Measurements from ENCODE around the gene PCNT. TPM values are rescaled to one million over a fixed set of nuclear protein-coding genes. Genes with fewer than 3 reads are reported as not detected.
"Not testable (repeated sequence)": the region's sequence is repeated elsewhere in the genome, so short reads cannot be mapped to it uniquely, and the experiment has no call there.

The PCNT gene
- total RNA-seq, 2 experiments from 2014 or later: 42.1 to 42.7 TPM

DNA sequence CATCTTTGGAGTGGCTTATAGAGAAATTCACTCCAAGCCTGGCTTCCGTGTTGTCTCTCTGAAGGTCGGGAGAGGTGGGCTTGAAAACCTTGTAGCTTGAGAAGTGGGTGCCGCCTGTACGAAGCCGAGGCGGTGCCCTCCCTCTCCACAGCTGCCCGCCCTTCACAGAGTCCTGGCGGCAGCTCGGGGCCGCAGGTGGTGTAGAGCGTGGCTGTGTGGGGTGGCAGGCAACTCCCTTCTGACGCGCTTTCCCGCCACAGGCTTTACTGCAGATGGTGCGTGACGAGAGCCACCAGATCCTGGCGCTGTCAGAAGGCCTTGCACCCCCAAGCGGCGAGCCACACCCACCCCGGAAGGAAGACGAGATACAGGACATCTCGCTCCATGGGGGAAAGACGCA is 101.6 kb downstream of the PCNT start:
- H3K4me1 Mint-ChIP-seq (ENCODE audit: low read depth): peaks cover 17% of the 10 kb centered on the region
- no peaks in the 10 kb centered on the region for H3K9me3 Mint-ChIP-seq
- H3K4me3 Mint-ChIP-seq: no peak overlapping the region
- H3K36me3 Mint-ChIP-seq (ENCODE audit: low read depth): peaks cover 7% of the 10 kb centered on the region
- peak overlapping the region; percentile 84 for H3K27ac Mint-ChIP-seq
- no peaks in the 10 kb centered on the region for H3K27me3 Mint-ChIP-seq (ENCODE audit: low read depth)
- peak; percentile 66 for DNase-seq
- intact Hi-C loops (cut with micrococcal nuclease): loop anchor here (1.0 to 2.0 kb wide), 2 partner anchors 57 to 139 kb away; partner anchors contain the start of gene YBEY
- CTCF ChIA-PET: no interaction called here

DNA sequence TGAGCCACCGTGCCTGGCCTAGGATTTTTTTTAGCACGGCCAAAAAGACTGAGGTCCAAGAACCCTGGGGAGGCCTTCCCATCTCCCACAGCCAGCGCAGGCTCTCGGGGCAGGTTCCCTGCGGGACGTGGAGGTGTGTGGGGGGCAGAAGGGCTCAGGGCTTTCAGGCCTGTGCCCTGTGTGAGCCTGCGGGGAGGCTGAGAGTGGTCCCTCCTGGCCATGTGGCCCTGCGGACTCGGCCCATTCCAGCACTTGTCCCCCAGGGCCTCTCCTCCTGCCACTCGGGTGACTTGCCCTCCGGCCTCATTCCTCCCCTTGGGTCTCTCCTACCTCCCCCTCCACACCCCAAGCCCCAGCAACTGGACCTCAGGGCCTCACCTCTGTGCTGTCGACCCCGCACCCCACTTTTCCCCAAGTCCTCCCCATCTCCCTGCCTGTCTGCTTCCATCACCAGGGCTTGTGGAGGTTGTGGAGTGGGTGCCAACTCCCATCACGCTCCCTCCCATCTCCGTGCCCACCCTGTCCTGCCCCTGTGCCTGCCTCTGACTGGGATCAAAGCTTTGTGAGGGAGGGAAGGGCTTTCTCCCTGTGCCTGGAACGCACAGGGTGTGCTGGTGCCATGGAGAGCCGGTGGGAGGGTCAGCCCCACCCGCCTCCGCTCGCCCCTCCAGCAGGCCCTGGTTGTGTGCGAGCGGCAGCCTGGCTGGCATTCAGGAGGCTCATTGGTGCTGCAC is 102.5 kb downstream of the PCNT start:
- Mint-ChIP-seq H3K9me3 (no peaks in the 10 kb centered on the region), H3K36me3 (ENCODE audit: low read depth) (peaks cover 13% of the 10 kb centered on the region), H3K27ac (no peak overlapping the region), H3K4me1 (ENCODE audit: low read depth) (peaks cover 17% of the 10 kb centered on the region), H3K27me3 (ENCODE audit: low read depth) (no peaks in the 10 kb centered on the region), H3K4me3 (no peak overlapping the region)
- intact Hi-C loops (cut with micrococcal nuclease): no loop called here
- no peak for DNase-seq
- CTCF ChIA-PET: interaction anchor here (0.6 kb wide), 1 partner anchor 159 kb away, joined by 3 read pairs; no protein-coding TSS in a partner anchor

DNA sequence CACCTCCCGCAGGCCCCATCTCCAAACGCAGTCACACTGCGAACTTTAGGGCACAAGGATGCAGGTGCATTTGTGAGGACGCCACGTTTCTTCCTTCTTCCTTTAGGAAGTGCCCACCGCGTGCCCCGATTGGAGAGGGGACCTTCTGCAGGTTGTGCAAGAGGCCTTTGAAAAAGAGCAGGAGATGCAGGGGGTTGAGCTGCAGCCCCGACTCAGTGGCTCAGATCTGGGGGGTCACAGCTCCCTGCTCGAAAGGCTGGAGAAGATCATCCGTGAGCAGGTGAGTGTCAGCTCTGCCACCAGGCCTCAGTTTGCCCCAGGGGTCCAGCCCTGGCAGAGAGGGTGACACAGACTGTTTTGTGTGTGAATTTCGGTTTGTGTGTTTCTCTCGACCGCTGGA is 103.6 kb downstream of the PCNT start:
- Mint-ChIP-seq H3K27ac (no peak overlapping the region), H3K9me3 (no peaks in the 10 kb centered on the region), H3K27me3 (ENCODE audit: low read depth) (no peaks in the 10 kb centered on the region), H3K4me1 (ENCODE audit: low read depth) (peaks cover 15% of the 10 kb centered on the region), H3K36me3 (ENCODE audit: low read depth) (peaks cover 18% of the 10 kb centered on the region), H3K4me3 (no peak overlapping the region)
- no peak for DNase-seq
- CTCF ChIA-PET: no interaction called here
- intact Hi-C loops (cut with micrococcal nuclease): no loop called here

DNA sequence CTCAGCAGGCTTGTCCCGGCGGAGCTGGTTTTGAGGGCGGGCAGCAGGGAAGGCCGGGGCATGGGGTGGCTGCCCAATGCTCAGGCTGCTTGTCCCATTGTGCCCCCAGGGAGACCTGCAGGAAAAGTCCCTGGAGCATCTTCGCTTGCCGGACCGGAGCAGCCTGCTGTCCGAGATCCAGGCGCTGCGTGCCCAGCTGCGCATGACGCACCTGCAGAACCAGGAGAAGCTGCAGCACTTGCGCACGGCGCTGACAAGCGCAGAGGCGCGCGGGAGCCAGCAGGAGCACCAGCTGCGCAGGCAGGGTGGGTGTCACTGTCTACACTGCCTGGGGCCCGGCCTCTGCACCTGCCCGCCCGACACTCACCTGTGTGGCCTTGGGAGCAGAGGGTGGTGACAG is 104.3 kb downstream of the PCNT start:
- Mint-ChIP-seq H3K36me3 (ENCODE audit: low read depth) (peaks cover 18% of the 10 kb centered on the region), H3K27me3 (ENCODE audit: low read depth) (no peaks in the 10 kb centered on the region), H3K4me1 (ENCODE audit: low read depth) (peaks cover 12% of the 10 kb centered on the region), H3K9me3 (no peaks in the 10 kb centered on the region), H3K27ac (no peak overlapping the region), H3K4me3 (no peak overlapping the region)
- intact Hi-C loops (cut with micrococcal nuclease): no loop called here
- CTCF ChIA-PET: no interaction called here
- DNase-seq: no peak

DNA sequence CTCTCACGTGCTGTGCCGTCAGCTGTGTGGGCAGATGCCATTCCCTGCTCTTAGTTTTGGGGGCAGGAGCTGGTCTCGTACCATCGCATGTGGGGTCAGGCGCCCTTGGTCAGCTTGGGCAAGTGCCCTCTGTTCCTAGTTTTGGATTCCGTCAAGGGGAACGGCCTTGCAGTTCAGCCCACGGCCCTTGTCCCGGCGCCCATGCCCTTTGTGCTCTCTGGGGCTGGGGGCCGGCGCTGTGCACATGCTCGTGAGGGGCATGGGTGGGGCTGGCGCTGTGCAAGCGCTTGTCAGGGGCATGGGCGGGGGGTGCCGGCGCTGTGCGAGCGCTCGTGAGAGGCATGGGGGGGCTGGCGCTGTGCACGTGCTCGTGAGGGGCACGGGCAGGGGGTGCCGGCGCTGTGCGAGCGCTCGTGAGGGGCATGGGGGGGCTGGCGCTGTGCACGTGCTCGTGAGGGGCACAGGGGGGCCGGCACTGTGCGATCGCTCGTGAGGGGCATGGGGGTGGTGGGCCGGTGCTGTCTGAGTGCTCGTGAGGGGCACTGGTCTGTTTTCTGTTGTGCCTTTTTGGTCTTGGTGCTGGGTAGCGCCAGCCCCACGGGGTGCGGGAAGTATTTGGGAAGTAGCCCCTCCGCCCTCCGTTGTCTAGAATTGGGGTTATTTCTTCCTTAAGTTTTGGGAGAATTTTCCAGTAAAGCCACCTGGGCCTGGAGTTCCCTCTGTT is 105.2 kb downstream of the PCNT start:
- intact Hi-C loops (cut with micrococcal nuclease): no loop called here
- peaks cover 8% of the 10 kb centered on the region for H3K4me1 Mint-ChIP-seq (ENCODE audit: low read depth)
- peaks cover 18% of the 10 kb centered on the region for H3K36me3 Mint-ChIP-seq (ENCODE audit: low read depth)
- CTCF ChIA-PET: no interaction called here
- no peak overlapping the region for H3K4me3 Mint-ChIP-seq
- no peak for DNase-seq
- no peaks in the 10 kb centered on the region for H3K27me3 Mint-ChIP-seq (ENCODE audit: low read depth)
- H3K9me3 Mint-ChIP-seq: no peaks in the 10 kb centered on the region
- no peak overlapping the region for H3K27ac Mint-ChIP-seq

DNA sequence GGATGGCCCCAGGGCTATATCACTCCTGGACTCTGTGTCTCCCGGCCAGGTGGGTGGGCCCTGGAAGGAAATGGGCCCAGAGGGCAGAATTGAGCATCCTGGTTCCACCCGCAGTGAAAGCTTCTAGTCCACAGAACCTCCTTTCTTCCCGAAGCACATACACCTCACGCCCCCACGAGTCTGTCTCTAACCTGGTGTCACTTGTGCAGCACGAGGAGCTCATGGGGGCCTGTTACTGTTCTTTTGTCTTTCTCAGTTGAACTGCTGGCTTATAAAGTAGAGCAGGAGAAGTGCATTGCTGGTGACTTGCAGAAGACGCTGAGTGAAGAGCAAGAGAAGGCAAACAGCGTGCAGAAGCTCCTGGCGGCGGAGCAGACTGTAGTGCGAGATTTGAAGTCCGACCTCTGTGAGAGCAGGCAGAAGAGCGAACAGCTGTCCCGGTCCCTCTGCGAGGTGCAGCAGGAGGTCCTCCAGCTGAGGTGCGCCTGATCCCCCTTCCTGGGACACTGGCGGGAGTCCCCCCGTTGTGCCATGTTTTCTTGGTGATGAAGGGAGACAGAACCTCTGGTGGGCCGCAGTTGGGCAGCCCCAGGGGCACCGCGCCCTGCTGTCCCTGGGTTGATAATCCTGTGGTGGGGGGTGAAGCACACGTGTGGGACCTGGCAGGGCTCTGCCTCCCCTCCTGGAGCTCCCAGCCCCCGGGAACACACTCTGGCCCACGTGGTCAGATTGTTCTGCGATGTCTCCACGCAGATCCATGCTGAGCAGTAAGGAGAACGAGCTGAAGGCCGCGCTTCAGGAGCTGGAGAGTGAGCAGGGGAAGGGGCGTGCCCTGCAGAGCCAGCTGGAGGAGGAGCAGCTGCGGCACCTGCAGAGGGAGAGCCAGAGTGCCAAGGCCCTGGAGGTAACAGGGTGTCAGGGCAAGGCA is 106.1 kb downstream of the PCNT start:
- Mint-ChIP-seq H3K4me1 (ENCODE audit: low read depth) (peaks cover 4% of the 10 kb centered on the region), H3K36me3 (ENCODE audit: low read depth) (peaks cover 22% of the 10 kb centered on the region), H3K27me3 (ENCODE audit: low read depth) (no peaks in the 10 kb centered on the region), H3K9me3 (no peaks in the 10 kb centered on the region), H3K4me3 (no peak overlapping the region), H3K27ac (no peak overlapping the region)
- CTCF ChIA-PET: no interaction called here
- DNase-seq: no peak
- intact Hi-C loops (cut with micrococcal nuclease): no loop called here

DNA sequence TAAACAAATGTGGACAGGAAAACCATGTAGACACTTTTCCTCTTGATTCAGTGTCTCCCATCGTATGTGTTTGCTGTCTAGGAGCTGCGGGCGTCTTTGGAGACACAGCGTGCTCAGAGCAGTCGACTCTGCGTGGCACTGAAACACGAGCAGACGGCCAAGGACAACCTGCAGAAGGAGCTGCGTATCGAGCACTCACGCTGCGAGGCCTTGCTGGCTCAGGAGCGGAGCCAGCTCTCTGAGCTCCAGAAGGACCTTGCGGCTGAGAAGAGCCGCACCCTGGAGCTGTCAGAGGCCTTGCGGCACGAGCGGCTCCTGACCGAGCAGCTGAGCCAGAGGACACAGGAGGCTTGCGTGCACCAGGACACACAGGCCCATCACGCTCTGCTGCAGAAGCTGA is 107.5 kb downstream of the PCNT start:
- intact Hi-C loops (cut with micrococcal nuclease): no loop called here
- Mint-ChIP-seq H3K4me1 (ENCODE audit: low read depth) (no peaks in the 10 kb centered on the region), H3K36me3 (ENCODE audit: low read depth) (peaks cover 23% of the 10 kb centered on the region), H3K4me3 (no peak overlapping the region), H3K9me3 (no peaks in the 10 kb centered on the region), H3K27ac (no peak overlapping the region), H3K27me3 (ENCODE audit: low read depth) (no peaks in the 10 kb centered on the region)
- DNase-seq: no peak
- CTCF ChIA-PET: no interaction called here

DNA sequence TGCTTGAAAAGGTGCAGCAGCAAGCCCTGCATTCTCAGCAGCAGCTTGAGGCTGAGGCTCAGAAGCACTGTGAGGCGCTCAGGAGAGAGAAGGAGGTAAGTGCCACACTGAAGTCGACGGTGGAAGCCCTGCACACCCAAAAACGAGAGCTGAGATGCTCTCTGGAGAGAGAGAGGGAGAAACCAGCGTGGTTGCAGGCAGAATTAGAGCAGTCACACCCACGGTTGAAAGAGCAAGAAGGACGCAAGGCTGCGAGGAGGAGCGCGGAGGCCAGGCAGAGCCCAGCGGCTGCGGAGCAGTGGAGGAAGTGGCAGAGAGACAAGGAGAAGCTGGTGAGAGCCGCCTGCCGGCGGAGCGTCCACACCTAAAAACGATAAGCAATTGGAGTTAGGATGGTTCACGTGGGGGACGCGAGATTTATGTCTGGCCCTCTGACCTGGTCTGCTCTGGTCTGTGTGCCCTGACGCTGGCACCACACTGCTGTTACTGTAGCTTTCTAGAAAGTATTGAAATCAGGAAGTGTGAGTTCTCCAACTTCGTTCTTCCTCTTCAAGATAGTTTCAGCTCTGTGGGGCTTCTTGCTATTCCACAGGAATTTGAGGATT is 108.0 kb downstream of the PCNT start:
- Mint-ChIP-seq H3K36me3 (ENCODE audit: low read depth) (peaks cover 23% of the 10 kb centered on the region), H3K27me3 (ENCODE audit: low read depth) (no peaks in the 10 kb centered on the region), H3K9me3 (no peaks in the 10 kb centered on the region), H3K4me3 (no peak overlapping the region), H3K4me1 (ENCODE audit: low read depth) (no peaks in the 10 kb centered on the region), H3K27ac (no peak overlapping the region)
- CTCF ChIA-PET: no interaction called here
- intact Hi-C loops (cut with micrococcal nuclease): no loop called here
- no peak for DNase-seq

DNA sequence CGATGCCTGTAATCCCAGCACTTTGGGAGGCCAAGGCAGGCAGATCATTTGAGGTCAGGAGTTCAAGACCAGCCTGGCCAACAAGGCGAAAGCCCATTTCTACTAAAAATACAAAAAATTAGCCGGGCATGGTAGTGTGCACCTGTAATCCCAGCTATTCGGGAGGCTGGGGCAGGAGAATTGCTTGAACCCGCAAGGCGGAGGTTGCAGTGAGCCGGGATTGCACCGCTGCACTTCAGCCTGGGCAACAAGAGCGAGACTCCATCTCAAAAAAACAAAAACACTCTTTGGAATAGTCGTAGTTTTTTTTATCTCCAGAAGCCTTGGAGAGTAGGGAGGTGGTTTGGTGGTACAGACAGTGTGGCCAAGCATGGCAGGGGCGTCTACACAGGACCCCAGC is 109.2 kb downstream of the PCNT start:
- H3K27me3 Mint-ChIP-seq (ENCODE audit: low read depth); H3K4me1 Mint-ChIP-seq (ENCODE audit: low read depth); H3K4me3 Mint-ChIP-seq; H3K27ac Mint-ChIP-seq; CTCF ChIA-PET; intact Hi-C loops (cut with micrococcal nuclease); DNase-seq; H3K9me3 Mint-ChIP-seq: not testable (repeated sequence)
- peaks cover 29% of the 10 kb centered on the region for H3K36me3 Mint-ChIP-seq (ENCODE audit: low read depth)

DNA sequence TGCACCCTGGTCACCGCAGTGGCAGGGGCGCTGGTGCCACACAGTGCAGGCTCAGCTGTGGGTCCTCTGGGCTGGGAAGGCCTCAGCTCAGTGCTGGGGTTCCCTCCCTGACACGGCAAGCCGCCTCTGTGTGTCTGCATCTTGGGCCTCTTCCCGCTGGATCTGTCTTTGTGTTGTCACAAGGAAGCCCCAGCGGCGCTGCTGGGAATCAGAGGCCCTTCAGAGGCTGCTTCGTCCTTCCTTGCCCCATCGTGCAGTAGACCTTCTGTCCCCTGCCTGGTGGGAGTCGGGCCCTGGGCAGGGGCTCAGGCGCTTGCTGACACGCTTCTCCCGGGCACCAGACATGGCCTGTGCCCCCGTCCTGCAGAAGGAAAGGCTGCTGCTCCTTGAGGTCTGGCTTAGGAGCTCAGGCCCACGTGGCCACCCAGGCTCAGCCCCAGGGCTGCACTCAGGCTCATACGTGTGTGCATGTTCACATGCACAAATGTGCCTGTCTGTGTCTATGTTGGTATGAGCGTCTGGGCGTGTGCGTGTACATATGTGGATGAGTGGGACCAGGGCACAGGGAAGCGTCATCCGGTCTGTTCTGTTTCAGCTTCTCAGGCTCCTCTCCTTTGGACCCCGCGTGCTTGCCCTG is 110.5 kb downstream of the PCNT start:
- CTCF ChIA-PET: interaction anchor here (1.3 kb wide), 1 partner anchor 18 kb away, joined by 3 read pairs; no protein-coding TSS in a partner anchor
- intact Hi-C loops (cut with micrococcal nuclease): no loop called here
- Mint-ChIP-seq H3K36me3 (ENCODE audit: low read depth) (peaks cover 31% of the 10 kb centered on the region), H3K27ac (no peak overlapping the region), H3K9me3 (no peaks in the 10 kb centered on the region), H3K27me3 (ENCODE audit: low read depth) (no peaks in the 10 kb centered on the region), H3K4me1 (ENCODE audit: low read depth) (no peaks in the 10 kb centered on the region), H3K4me3 (no peak overlapping the region)
- DNase-seq: no peak

DNA sequence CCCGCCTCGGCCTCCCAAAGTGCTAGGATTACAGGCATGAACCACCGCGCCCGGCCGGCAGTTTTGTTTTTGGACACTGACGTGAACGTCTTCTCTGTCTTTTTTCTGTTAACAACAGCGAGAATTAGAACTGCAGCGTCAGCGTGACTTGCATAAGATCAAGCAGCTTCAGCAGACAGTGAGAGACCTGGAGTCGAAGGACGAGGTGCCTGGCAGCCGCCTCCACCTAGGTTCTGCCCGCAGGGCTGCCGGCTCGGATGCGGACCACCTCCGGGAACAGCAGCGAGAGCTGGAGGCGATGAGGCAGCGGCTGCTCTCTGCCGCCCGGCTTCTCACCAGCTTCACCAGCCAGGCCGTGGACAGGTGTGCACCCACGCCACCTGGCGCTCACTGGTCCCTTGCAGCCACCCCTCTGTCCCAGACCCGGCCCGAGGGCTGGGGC is 111.9 kb downstream of the PCNT start:
- CTCF ChIA-PET: interaction anchor here (1.3 kb wide), 1 partner anchor 17 kb away, joined by 3 read pairs; no protein-coding TSS in a partner anchor
- peaks cover 36% of the 10 kb centered on the region for H3K36me3 Mint-ChIP-seq (ENCODE audit: low read depth)
- intact Hi-C loops (cut with micrococcal nuclease): no loop called here

More for the DNA sequence above, 111.9 kb downstream of the PCNT start:
- Mint-ChIP-seq H3K4me1 (ENCODE audit: low read depth) (no peaks in the 10 kb centered on the region), H3K27ac (no peak overlapping the region), H3K4me3 (no peak overlapping the region), H3K9me3 (no peaks in the 10 kb centered on the region), H3K27me3 (ENCODE audit: low read depth) (no peaks in the 10 kb centered on the region)
- no peak for DNase-seq

All from activated naive CD4-positive, alpha-beta T cell treated with anti-CD3 and anti-CD28 coated beads for 36 hours (primary cell).